Measurements from ENCODE around the gene VILL. TPM values are rescaled to one million over a fixed set of nuclear protein-coding genes. Genes with fewer than 3 reads are reported as not detected.
A peak's percentile ranks its signal among the peaks of the same experiment; 100 is the strongest.
"Not testable (repeated sequence)": the region's sequence is repeated elsewhere in the genome, so short reads cannot be mapped to it uniquely, and the experiment has no call there.

VILL gene
- total RNA-seq, 4 donors from 2014 or later = 112 to 214 (median 172) TPM

- 7% methylated on average over 49 of the region's 75 CpGs; no CpG with 5 or more reads in 1 of the 2 donors for WGBS, 2 donors (ENCODE audit: low coverage in 1 of 2)
- Histone ChIP-seq H3K36me3 (no peaks in the 10 kb centered on the region), H3K9me3 (no peaks in the 10 kb centered on the region), H3K4me3 (peak within 1 kb of the TSS; percentile 39 to 65 (median 56)), H3K27ac (peak within 1 kb of the TSS; percentile 70 to 86 (median 76)), H3K27me3 (peaks cover 8% of the 10 kb centered on the region), H3K4me1 (peaks cover 13 to 42% (median 33%) of the 10 kb centered on the region in 4 donors)
- in situ Hi-C loops (cut with MboI; ENCODE audit: low pct_ligation_motif_present in 1 of 4, low pct_unique_long_range_greater_than_20kb in 1 of 4, low sequenced_read_pairs in 3 of 4) = no loop called here
- TF ChIP-seq EP300 (IDR thresholded peaks at IDR 0.05; ENCODE audit: low read depth) (no peak), POLR2AphosphoS5 (IDR thresholded peaks at IDR 0.05) (peak in 2 of 3 donors; percentile 50 to 67), POLR2A (IDR thresholded peaks at IDR 0.05) (peak; percentile 40)
- peak; percentile 79 for DNase-seq
- intact Hi-C loops (cut with DNase I; ENCODE audit: low total_unique reads) = no loop called here
Observed at GRCh38 chr3:38029400-38030125, 39.0 kb downstream of the VILL start, which contains the start of gene PLCD1. Gene PLCD1 (minus strand): TSS chr3:38029642. CDS start chr3:38029539, 103 bp downstream.

DNA sequence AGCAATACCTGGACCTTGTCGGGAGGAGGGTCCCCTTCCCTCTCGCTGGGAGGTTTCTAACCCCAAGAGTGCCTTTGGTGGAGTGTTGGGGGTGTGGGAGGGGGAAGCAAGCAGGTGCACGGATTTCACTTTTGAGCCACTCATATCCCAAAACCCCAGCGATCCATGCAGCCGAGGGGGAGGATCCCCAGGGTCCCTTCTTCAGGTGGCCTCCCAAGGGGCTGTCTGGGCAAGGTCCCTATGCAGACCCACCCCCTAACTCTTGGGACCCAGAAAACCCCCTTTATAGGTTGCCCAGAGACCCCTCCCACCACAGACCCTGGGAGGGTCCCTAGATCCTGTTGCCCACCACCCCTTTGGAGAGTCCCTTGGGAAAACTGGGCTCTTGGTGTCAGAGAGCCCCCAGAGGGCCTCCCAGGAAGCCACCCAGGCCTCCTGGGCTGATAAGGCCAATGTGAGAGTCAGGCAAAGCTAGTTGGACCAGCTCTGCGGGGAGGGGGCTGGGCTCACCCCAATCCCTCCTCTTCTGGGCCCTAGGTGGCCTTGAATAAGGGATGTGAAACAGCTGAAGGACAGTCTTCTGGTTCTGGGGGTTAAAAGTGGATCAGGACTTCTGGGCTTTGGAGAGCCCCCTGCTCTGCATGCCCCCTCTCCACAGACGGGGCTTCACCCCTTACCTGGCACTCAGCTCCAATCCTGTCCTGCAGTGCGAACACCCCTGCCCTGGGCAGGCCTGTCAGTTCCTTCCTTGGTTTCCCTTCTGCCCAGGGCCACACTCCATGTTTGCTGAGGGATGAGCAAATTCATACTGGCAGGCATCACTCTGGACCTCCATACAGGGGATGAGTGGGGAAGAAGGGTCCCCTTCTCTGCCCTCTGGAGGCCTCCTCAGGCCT, 39.8 kb downstream of the VILL start:
- Histone ChIP-seq H3K4me3 (peak overlapping the region; percentile 39 to 65 (median 56)), H3K36me3 (no peaks in the 10 kb centered on the region), H3K27ac (peak overlapping the region; percentile 70 to 86 (median 76)), H3K9me3 (no peaks in the 10 kb centered on the region), H3K4me1 (peaks cover 13 to 39% (median 31%) of the 10 kb centered on the region in 4 donors), H3K27me3 (peaks cover 8% of the 10 kb centered on the region)
- intact Hi-C loops (cut with DNase I; ENCODE audit: low total_unique reads) = no loop called here
- WGBS, 2 donors (ENCODE audit: low coverage in 1 of 2) = 47% methylated on average over 8 of the region's 8 CpGs; no CpG with 5 or more reads in 1 of the 2 donors
- in situ Hi-C loops (cut with MboI; ENCODE audit: low pct_ligation_motif_present in 1 of 4, low pct_unique_long_range_greater_than_20kb in 1 of 4, low sequenced_read_pairs in 3 of 4) = no loop called here
- no peak for DNase-seq
- TF ChIP-seq EP300 (IDR thresholded peaks at IDR 0.05; ENCODE audit: low read depth) = no peak
- TF ChIP-seq POLR2A (IDR thresholded peaks at IDR 0.05) = no peak

DNA sequence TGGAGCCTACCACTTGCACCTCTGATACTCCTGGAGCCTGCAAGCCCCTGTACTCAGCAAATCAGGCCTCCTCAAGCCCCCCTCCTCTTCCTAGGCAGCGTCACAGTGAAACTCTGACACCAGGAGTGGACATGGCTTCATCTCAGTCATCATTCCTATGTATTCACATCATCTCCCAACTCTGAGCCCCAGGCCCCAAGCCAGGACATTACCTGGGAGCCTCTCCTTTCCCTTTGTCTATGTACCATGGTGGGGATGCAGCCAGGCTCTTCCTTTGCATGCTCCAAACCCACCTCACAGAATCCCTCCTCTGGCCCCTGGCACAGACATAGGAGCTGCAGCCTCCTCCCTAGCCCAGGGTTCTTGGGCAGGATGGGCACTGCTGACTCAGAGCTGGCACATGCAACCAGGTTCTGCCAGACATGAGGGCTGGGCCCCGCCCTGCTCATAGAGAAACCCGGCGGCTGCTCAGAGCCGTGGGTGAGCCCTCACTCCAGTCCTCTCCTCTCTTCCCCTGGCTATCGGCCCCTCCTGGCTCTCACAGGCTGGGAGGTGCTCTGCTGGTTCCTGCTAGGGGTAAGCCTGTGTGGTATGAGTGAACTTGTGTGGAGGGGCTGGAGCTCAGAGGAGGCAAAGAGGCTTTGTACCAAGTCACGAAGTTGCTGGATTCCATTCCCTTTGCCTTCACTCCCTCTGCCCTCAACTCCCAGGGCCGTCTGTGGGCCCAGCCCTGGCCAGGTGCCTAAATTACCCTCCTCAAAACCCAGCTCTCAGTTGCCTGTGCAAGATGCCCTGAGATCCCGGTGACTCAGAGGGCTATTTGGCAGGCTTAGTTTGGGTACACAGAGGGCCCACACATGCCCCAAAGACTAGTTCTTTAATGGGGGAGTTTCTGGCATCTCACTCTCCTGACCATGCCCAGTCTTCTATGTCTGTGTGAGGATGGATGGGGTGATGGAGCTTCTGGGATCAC, 40.7 kb downstream of the VILL start:
- 27 to 30% methylated on average over 2 to 9 of the region's 9 CpGs for WGBS, 2 donors (ENCODE audit: low coverage in 1 of 2)
- intact Hi-C loops (cut with DNase I; ENCODE audit: low total_unique reads) = no loop called here
- Histone ChIP-seq H3K4me1 (peaks cover 13 to 31% (median 26%) of the 10 kb centered on the region in 4 donors), H3K4me3 (no peak overlapping the region), H3K27ac (peak overlapping the region; percentile 35 to 86 (median 72)), H3K36me3 (no peaks in the 10 kb centered on the region), H3K9me3 (no peaks in the 10 kb centered on the region), H3K27me3 (peaks cover 8% of the 10 kb centered on the region)
- in situ Hi-C loops (cut with MboI; ENCODE audit: low pct_ligation_motif_present in 1 of 4, low pct_unique_long_range_greater_than_20kb in 1 of 4, low sequenced_read_pairs in 3 of 4) = no loop called here
- TF ChIP-seq POLR2AphosphoS5 (IDR thresholded peaks at IDR 0.05) (peak in 1 of 3 donors; percentile 34), EP300 (IDR thresholded peaks at IDR 0.05; ENCODE audit: low read depth) (no peak), POLR2A (IDR thresholded peaks at IDR 0.05) (no peak)
- TF ChIP-seq, protein P1, sequence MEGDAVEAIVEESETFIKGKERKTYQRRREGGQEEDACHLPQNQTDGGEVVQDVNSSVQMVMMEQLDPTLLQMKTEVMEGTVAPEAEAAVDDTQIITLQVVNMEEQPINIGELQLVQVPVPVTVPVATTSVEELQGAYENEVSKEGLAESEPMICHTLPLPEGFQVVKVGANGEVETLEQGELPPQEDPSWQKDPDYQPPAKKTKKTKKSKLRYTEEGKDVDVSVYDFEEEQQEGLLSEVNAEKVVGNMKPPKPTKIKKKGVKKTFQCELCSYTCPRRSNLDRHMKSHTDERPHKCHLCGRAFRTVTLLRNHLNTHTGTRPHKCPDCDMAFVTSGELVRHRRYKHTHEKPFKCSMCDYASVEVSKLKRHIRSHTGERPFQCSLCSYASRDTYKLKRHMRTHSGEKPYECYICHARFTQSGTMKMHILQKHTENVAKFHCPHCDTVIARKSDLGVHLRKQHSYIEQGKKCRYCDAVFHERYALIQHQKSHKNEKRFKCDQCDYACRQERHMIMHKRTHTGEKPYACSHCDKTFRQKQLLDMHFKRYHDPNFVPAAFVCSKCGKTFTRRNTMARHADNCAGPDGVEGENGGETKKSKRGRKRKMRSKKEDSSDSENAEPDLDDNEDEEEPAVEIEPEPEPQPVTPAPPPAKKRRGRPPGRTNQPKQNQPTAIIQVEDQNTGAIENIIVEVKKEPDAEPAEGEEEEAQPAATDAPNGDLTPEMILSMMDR (IDR thresholded peaks at IDR 0.05) = no peak
- DNase-seq = peak; percentile 81

DNA sequence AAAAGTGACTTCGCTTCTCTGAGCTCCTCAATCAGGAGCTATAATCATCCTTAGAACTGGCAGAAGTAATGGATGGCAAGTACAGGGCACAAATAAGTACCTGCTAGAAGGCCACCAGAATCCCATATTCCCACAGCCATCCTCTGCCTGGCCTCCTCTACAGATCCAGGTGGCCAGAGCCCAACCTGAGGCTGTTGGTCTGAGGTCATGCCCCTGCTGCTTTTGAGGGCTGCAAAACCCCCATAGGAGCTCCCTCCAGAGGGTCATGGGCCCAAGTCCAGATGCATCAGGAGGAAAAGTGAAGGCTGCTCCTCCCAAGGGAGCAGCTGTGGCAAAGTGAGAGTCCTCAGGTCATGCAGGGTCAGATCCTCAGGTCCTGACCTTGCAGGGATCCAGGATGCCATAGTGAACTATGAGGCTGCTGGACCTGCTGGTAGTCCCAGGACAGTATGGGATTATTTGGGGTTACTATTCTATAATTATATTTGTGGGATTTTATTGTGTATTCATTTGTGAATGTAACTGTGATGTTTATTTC, 41.8 kb downstream of the VILL start:
- intact Hi-C loops (cut with DNase I; ENCODE audit: low total_unique reads) (no loop called here), in situ Hi-C loops (cut with MboI; ENCODE audit: low pct_ligation_motif_present in 1 of 4, low pct_unique_long_range_greater_than_20kb in 1 of 4, low sequenced_read_pairs in 3 of 4) (no loop called here)
- no peak overlapping the region for H3K27ac ChIP-seq
- no peaks in the 10 kb centered on the region for H3K36me3 ChIP-seq
- 89% methylated on average over 1 of the region's 1 CpG; no CpG with 5 or more reads in 1 of the 2 donors for WGBS, 2 donors (ENCODE audit: low coverage in 1 of 2)
- H3K9me3 ChIP-seq = no peaks in the 10 kb centered on the region
- peaks cover 13 to 31% (median 26%) of the 10 kb centered on the region in 4 donors for H3K4me1 ChIP-seq
- H3K4me3 ChIP-seq = no peak overlapping the region
- TF ChIP-seq POLR2A (IDR thresholded peaks at IDR 0.05) (no peak), EP300 (IDR thresholded peaks at IDR 0.05; ENCODE audit: low read depth) (no peak), POLR2AphosphoS5 (IDR thresholded peaks at IDR 0.05) (no peak)
- TF ChIP-seq, protein P1 (IDR thresholded peaks at IDR 0.05) = no peak
- DNase-seq = no peak
- H3K27me3 ChIP-seq = peaks cover 8% of the 10 kb centered on the region

DNA sequence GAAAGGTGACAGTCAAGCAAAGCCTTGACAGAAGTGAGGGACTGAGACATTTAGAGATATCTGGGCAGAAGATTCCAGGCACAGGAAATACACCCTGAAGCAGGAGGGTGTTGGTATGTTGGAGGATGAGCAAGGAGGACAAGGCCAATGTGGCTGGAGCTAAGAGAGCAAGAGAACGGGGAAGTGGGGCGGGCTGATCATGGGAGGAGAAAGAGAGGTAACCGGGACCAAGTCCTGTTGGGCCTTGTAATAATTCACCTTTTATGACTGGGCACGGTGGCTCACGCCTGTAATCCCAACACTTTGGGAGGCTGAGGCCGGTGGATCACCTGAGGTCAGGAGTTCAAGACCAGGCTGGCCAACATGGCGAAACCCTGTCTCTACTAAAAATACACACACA, 43.0 kb downstream of the VILL start:
- peaks cover 13 to 34% (median 24%) of the 10 kb centered on the region in 4 donors for H3K4me1 ChIP-seq
- H3K9me3 ChIP-seq; DNase-seq; H3K4me3 ChIP-seq; H3K27me3 ChIP-seq; intact Hi-C loops (cut with DNase I; ENCODE audit: low total_unique reads); in situ Hi-C loops (cut with MboI; ENCODE audit: low pct_ligation_motif_present in 1 of 4, low pct_unique_long_range_greater_than_20kb in 1 of 4, low sequenced_read_pairs in 3 of 4); H3K36me3 ChIP-seq; H3K27ac ChIP-seq: not testable (repeated sequence)
- 55 to 61% methylated on average over 5 to 6 of the region's 7 CpGs for WGBS, 2 donors (ENCODE audit: low coverage in 1 of 2)

- WGBS, 2 donors (ENCODE audit: low coverage in 1 of 2) = 86 to 96% methylated on average over 9 of the region's 9 CpGs
- H3K36me3 ChIP-seq; H3K4me3 ChIP-seq; DNase-seq; H3K9me3 ChIP-seq; H3K27ac ChIP-seq; in situ Hi-C loops (cut with MboI; ENCODE audit: low pct_ligation_motif_present in 1 of 4, low pct_unique_long_range_greater_than_20kb in 1 of 4, low sequenced_read_pairs in 3 of 4); intact Hi-C loops (cut with DNase I; ENCODE audit: low total_unique reads); H3K27me3 ChIP-seq: not testable (repeated sequence)
- H3K4me1 ChIP-seq = peaks cover 16 to 34% (median 22%) of the 10 kb centered on the region in 4 donors
Observed at GRCh38 chr3:38034335-38034734, 43.7 kb downstream of the VILL start.
